Brain pericyte (primary cell): ENCODE results near the gene SMYD5.
"Not testable (repeated sequence)": the region's sequence is repeated elsewhere in the genome, so short reads cannot be mapped to it uniquely, and the experiment has no call there.

Experiments used
- DNase-seq: peaks from one replicate; pipeline ENCODE4 v3.0.0-alpha.2; 2012; ENCODE audit warnings: low read depth, low spot score

Gene SMYD5

DNA sequence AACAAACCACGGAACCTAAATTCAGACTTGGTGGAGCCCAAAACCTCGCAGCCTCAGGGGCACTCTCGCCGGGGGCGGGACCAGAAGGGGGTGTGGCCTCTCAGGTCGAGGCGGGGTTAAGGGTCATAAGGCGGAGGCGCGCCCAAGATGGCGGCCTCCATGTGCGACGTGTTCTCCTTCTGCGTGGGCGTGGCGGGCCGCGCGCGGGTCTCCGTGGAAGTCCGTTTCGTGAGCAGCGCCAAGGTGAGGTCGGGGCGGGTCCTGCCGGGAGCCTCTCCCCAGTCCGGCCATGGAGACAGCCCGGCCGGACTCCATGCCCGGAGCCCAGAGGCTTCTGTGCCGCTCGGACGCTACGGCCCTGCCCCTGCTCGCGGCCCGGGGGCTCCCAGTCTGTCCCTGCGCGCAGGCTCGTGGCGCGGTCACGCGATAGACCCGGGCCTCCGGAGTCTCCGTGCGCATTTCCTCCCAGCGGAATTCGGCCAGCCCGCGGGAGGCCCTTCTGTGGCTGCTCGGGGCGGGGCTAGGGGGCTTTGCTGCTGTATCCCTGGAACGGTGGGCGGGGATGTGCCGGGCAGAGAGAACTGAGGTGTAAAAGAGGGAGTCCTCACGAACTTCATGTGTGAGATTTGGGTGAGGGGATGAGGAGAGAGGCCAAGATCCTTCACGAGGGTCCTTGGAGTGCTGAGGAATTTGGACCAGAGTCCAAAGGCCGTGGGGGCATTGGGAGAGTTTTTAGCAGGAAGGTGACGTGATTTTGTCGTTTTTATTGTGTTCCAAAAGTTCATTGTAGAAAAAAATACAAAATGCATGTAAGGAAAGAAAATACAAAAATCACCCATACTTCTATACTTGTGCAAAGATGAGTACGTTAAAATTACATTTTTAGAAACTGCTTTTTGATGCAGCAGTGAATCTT lies at the start of gene SMYD5:
TSS of gene SMYD5 (plus strand) at position 126 of the 916 bp plus-strand sequence. CDS start at position 148, 22 bp downstream.
- peak; percentile 25 for DNase-seq

DNA sequence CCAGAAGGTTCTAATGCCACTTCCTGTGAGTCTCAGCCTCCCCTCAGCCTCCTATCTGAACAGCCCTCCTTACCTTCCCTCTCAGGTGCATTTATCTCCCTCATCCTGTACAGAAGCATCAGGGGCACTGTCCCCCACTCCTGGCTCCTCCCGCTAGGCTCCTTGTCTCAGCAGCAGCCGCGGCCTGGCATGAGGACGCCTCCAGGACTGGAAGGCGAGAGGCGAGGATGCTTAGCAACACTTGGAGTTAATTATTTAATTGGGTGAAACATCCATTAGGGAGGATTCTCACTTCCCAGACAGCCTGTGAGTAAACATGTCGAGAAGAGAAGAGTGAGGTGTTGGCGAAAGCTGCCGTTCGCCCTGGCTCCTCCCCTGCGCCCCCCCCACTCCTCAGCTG lies 48.1 kb upstream of the SMYD5 start:
- not testable (repeated sequence) for DNase-seq

DNA sequence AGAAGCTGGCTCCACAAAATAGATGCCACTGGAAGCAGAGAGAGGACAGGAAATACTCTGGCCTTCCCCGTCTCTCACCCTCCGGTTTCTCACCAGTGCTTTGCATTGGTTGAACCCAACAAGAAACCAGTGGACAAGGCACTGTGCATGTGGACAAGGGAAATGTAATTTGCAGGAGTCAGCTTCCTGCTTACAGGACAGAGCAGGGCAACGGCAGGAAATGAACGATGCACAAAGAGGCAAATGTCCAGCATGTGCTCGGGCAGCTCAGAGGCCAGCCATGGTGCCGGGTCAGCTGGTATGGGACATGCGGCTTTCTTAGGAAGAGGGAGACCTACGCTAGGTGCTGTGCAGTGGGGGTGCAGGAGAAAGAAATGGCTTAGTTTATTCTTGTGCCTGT lies 47.2 kb upstream of the SMYD5 start:
- not testable (repeated sequence) for DNase-seq

DNA sequence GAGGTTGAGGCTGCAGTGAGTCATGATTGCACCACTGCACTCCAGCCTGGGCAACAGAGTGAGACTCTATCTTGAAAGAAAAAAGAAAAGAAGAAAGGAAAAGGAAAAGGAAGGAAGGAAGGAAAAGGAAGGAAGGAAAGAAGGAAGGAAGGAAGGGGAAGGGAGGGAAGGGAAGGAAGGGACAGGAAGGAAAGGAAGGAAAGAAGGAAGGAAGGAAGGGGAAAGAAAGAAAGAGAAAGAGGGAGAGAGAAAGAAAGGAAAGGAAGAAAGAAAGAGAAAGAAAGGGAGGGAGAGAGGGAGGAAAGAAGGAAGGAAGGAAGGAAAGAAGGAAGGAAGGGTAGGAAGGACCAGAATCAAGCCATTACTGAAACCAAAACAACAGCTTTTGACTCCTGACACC lies 45.7 kb upstream of the SMYD5 start:
- not testable (repeated sequence) for DNase-seq

DNA sequence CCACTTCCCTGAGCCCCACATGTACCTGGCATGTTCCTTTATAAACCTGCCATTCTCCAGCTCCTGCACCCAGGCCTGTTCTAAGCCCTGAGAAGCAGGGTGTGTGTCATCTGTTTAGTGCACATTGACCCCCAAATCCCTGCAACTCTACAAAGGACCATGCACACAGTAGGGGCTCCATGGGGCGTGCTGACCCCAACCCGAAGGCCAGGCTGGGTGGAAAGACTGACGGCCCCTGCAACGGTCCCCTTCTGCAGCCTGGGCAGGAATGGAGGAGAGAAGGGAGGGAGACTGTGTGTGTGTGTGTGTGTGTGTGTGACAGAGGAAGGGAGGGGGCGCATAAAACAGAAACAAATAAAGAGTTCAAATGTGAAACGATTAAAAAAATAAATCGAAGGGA lies 43.7 kb upstream of the SMYD5 start:
- not testable (repeated sequence) for DNase-seq

DNA sequence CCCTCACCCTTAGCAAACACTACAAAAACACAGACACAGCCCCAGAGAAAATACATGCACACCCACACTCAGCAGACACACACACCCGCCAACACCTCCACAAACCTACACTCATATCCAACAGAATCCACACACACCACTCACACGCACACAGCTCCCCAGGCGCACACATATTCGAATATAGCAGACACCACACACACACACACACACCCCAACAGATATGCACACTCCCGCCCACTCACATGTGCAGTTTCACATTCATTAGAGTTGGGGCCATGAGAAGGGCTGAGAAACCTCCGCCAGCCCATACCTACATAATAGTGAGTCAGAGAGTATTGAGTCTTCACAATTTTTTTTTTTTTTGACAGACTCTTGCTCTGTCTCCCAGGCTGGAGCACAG lies 41.1 kb upstream of the SMYD5 start:
- DNase-seq: no peak

DNA sequence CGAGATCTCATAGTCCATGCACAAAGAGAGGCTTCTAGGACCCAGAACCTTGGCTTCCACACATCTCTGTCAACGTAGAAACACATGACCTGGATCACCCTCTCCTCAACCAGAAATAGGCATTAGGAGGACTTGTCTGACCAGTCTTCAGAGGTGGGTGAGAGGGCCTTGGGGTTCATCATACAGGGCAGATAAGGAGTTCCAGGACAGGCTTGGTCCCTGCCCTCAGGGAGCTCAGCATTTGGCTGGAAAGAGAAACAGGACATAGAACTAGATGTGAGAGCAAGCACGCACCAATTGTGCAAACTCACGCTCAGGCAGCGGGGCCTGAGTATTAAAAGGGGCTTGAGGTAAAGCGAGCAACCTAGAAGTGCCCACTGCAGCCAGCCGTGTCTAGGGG lies 40.3 kb upstream of the SMYD5 start:
- DNase-seq: no peak

DNA sequence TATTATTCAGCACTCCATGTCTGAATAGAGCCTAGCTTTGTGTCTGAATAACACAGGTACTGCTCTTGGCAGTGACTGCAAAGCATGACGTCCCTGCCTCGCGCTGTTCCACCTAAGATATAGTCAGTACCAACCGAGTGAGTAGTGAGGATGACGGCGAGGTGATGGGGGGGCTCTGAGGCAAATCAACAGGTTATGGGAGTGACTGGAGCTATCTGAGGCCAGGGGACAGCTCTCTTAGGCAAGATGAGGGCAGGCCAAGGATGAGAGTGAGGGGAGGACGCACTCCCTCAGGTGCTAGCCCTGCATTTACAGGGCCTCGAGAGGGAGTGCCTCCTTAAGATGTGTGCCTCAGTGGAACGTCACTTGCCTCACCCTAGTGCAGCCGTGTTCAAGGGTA lies 39.8 kb upstream of the SMYD5 start:
- DNase-seq: no peak

DNA sequence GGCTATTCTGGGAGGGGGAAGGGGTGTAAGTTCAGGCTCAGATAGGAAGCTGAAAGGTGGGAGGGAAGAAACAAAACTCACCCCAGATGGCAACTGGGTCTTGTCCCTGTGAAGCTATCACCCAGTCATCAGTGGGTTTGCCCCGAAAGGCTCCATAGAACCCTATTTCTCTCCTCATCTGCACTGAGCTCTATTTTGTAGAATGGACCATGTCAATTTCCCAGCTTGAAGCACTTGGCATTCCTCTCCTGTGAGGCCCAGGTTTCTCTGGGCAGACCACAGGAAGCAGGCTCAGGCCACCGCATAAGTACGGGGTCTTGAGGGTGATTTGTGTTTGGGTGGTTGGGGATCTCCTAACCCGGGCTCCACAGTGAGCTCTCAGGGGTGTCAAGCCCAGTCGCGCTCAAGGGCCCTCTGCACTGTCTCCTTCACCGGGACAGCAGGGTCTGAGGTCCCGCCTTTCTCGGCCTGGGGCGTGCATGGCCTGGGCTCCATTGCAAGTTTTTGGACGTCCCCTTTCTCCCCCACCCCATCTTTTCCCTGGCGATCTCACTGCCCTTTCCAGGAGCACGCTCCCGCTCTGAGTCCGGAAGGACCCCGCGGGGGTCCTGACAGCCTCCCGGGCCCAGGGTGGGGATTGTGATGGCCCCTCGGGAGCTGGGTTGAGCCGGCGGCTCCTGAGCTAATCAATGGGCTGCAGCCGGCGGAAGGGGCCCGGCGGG lies 38.9 kb upstream of the SMYD5 start:
- DNase-seq: no peak

DNA sequence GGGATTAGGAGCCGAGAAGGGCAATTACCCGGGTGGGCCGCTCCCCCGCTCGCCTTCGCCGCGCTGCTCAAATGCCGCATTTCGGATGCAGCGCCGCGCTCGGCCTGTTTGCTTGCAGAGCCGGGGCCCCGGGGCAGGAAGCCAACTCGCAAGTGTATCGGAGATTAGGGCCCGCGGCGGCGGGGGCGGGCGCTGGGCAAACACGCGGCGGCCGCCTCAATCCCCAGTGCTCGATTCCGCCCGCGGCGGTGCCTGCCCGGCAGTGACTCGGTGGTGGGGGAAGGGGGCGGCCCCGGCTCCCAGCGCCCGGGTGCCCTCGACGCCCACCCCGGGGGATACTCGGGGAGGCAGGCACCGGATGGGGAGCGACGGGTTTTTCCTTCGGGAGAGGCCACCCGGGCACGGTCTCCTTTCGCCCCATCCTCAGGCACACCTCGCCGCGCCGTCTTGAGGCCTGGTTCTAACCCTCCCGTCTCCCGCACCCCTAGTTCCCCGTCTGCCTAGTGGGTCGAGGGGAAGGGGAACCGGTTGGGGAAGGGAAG lies 38.3 kb upstream of the SMYD5 start:
- no peak for DNase-seq

DNA sequence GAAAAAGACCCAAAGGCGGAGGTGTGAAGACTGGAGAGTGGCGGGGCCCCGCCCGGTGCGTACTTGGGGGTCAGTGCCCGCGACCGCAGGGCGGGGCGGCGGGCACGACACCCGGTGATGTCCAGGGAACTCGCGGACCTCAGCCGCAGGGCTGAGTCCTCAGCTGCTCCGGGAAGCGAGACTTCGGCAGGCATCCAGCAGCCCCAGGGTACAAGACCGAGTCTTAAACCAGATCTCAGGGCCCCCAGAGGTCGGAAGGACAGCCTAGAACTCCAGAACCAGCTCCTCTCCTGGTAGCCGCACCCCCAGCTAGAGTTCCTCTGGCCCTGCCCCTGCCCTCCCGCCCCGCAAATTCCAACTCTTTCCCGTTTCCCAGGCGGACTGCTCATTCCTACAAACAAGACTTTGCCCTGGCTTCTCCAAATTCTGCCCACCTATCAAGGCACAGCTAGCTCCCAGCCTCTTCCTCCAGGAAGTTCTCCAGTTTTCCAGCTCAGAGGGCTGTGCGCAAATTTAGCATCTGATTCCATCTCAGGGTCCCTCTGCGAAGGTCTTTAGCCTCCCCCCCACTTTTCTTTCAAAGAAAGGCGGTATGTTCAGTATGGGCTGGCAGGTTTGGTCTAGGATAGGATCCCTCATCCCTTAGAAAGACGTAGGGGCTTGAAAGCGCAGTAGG lies 37.7 kb upstream of the SMYD5 start:
- no peak for DNase-seq

DNA sequence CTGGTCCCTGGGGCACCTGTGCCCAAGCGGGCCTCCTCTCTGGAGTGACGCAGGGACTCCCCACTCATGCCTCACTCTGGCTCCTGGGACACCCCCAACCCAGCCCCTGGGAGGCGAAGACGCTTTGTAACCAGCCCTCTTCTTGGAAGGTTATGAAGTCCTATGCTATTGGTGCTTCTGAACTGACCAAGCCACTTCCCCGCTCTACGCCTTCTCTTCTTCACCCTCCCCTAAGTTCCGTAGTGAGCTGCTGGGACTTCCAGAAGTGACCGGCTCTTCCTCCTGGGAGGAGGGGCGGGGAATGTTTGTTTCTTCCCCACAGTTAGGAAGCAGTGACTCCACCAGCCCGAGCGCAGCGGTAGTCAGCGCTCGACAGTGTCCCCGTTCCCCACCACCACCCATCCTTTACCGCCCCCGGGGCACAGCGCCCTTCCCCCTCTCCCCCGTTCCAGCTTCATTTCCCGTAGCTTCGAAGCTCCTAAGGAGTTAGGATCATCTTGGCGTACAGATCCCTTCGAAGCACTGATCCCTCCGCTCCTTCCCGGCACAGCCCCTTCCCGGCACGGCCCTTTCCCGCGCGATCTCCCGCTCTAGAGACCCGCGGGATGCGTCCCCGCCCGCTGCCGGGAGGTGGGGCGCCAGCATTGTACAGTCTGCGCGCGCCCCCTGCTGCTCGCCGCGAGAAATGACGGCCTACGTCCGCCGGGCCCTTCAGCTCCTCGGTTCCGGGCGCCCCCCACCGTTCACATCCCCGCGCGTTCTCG lies 37.0 kb upstream of the SMYD5 start:
- DNase-seq: peak; percentile 60

DNA sequence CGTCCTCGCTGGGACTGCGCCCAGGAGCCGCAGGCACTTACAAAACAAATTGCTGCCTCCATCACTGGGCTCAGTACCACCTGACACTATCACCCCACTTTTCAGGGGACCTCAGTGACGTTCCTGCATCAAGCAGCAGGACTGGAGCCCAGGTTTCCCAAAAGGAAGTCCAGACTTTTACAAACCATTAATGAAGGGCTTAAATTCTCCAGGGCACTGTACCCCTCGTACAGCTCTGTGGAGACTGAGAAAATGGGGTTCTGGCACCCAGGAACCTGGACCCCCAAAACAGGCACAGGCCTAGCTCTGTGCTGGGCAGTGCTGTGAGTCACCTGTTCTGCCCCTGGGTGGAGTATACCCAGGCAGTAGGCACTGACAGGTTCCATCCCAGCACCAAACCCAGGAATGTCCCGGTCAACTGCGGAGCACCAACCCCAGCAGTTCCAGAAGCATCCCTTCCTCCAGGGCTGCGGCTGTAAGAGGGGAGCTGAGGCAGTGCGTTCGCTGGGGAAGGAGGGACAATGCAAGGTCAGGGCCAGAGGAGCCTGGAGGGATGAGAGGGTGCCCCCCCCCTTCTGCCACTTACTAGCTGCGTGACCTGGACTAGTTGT lies 36.3 kb upstream of the SMYD5 start:
- no peak for DNase-seq

DNA sequence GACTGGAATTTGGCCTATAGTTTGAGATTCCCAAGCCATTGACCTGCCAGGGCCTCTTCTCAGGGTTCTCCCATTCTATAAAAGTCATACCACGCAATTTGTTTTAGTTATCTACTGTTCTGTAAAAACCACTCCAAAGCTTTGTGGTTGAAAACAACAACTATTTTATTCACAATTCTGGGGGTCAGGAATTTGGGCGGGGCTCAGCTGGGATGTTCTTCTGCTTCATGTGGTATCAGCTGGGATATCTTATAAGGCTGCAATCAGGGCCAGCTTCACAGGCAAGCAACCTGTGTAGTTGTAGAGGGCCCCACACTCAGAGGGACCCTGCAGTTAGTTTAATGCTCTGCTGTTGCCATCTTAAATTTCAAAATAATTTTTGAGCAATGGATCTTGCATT lies 28.1 kb upstream of the SMYD5 start:
- no peak for DNase-seq

DNA sequence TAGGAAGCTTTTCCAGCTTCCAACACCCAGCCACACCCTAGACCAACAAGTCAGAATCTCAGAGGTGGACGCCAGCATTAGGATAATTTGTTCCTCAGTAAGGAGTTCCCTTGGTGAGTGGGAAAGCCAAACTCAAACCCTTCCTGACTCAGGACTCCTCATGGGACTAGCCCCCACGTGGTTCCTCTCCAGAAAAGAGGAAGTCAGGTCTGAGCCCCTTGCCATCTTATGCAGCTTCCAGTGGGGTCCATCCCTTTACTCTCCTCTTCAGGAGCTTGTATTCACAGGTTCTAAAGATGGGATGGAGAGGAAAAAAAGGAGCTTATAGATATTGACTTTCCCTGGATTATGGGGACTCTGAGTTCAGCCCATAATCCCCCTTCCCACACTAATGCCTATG lies 26.5 kb upstream of the SMYD5 start:
- no peak for DNase-seq

DNA sequence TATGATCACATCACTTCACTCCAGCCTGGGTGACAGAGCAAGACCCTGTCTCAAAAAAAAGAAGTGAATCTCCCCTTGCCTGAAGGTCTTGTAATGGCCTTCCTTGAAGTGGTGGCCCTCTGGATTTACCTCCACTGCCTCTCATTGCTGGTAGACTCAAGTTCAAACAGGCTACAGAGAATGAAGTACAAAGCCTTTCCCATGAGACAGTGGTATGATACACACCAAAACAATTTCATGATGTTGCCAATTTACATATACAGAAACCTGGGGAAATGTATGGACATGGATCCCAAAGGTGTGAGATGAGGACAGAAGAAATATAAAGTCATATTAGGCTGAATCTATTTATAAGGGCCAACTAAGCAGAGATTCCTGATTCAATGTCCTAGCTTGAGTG lies 16.5 kb upstream of the SMYD5 start:
- DNase-seq: no peak

DNA sequence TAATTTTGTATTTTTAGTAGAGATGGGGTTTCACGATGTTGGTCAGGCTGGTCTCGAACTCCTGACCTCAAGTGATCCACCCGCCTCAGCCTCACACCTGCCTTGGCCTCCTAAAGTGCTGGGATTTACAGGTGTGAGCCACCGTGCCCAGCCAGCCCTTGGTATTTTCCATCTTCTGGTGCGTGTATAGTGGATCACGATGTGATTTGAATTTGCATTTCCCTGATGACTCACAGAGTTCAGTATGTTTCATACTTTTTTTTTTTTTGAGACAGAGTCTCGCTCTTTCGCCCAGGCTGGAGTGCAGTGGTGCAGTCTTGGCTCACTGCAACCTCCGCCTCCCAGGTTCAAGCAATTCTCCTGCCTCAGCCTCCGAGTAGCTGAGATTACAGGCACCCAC lies 13.8 kb upstream of the SMYD5 start:
- not testable (repeated sequence) for DNase-seq

DNA sequence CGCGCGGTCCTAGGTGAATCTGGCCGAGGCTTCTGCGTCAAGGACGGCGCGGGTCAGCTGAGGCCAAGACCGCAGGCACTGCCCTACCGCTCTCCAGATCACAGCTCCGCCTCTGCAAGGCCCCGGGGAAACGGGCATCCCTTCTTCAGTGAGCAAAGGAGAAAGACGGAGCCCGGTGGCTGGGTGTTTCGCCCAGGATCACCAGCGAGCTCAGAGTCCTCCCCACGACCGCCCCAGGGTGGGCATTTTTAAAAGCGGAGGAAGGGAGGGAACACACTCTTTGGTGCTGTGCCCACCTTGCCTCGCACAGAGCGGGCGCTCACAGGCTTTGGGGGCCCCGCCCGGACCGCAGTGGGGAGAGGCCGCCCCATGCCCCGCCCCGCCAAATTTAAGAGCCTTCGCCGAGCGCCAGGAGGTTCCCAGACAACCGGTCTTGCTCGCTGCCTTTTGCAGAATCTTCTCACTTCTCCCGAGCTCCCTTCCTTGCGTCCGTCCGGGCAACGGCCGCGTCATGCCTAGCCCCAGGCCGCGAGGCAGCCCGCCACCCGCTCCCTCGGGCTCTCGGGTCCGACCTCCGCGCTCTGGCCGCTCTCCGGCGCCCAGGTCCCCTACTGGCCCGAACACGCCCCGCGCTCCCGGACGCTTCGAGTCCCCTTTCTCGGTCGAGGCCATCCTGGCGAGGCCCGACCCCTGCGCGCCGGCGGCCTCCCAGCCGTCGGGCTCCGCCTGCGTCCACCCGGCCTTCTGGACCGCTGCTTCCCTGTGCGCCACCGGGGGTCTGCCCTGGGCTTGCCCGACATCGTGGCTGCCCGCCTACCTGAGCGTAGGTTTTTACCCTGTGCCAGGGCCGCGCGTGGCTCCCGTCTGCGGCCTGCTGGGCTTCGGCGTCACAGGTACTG lies 11.6 kb upstream of the SMYD5 start, which contains the start of gene NOTO:
TSS of gene NOTO (plus strand) at position 419 of the 899 bp plus-strand sequence. CDS start at position 512, 93 bp downstream.
- no peak for DNase-seq

DNA sequence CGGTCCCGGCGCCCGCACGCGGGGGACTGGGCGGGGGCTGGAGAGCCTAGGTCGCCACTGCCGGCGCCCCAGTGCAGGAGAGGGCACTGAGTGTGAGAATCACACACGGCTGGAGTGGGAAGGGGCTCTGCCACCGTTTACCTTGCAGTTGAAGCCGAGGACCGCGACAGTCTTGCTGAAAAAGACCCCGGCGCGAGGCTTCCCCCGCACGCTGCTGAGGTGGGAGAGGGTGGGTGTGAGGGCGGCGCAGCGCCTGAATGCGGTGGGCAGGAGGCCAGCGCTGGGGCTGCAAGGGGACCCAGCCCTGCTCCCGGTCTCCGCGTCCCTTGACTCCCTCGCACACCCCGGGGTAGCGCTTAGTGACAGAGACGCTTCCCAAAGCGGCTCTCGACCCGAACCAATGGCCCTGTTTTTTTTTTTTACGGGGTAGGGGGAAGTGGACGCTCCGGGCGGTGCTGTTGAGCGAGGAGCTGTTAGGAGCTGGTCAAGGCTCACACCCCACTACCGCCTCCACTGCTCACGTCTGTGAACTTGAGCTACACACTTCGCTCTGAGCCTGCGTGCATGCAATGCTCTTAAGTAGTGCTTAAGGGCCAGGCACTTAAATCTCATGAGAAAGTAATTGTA lies 10.9 kb upstream of the SMYD5 start:
- DNase-seq: no peak
